ENCODE results near the gene ZNF488.

The ZNF488 gene

GRCh38 chr10:47348661-47349470 lies 35.2 kb downstream of the ZNF488 start:
- no peak for DNase-seq (ENCODE audit: low read depth)

- no peak for DNase-seq (ENCODE audit: low read depth)
Observed at GRCh38 chr10:47348138-47348651, 35.9 kb downstream of the ZNF488 start, which contains the start of gene RBP3. TSS of gene RBP3 (plus strand) at chr10:47348363. CDS start at chr10:47348485, 122 bp downstream.

- no peak for DNase-seq (ENCODE audit: low read depth)
Observed at GRCh38 chr10:47347303-47347675, 36.8 kb downstream of the ZNF488 start.

GRCh38 chr10:47346581-47347302 lies 37.4 kb downstream of the ZNF488 start:
- no peak for DNase-seq (ENCODE audit: low read depth)

GRCh38 chr10:47344996-47345870 lies 38.9 kb downstream of the ZNF488 start:
- no peak for DNase-seq (ENCODE audit: low read depth)

- DNase-seq (ENCODE audit: low read depth) = peak; percentile 53
Observed at GRCh38 chr10:47340608-47341170, 43.4 kb downstream of the ZNF488 start.

- no peak for DNase-seq (ENCODE audit: low read depth)
Observed at GRCh38 chr10:47339759-47340607, 44.1 kb downstream of the ZNF488 start.

- DNase-seq (ENCODE audit: low read depth) = no peak
Observed at GRCh38 chr10:47339186-47339735, 44.8 kb downstream of the ZNF488 start.

- DNase-seq (ENCODE audit: low read depth) = no peak
Observed at GRCh38 chr10:47337310-47337709, 46.8 kb downstream of the ZNF488 start.

GRCh38 chr10:47336387-47337134 lies 47.5 kb downstream of the ZNF488 start:
- DNase-seq (ENCODE audit: low read depth) = no peak

- no peak for DNase-seq (ENCODE audit: low read depth)
Observed at GRCh38 chr10:47335906-47336305, 48.2 kb downstream of the ZNF488 start.

- no peak for DNase-seq (ENCODE audit: low read depth)
Observed at GRCh38 chr10:47334466-47335295, 49.4 kb downstream of the ZNF488 start.

GRCh38 chr10:47333532-47333931 lies 50.6 kb downstream of the ZNF488 start:
- DNase-seq (ENCODE audit: low read depth) = no peak

- DNase-seq (ENCODE audit: low read depth) = no peak
Observed at GRCh38 chr10:47332946-47333345, 51.1 kb downstream of the ZNF488 start.

GRCh38 chr10:47332371-47332770 lies 51.7 kb downstream of the ZNF488 start:
- DNase-seq (ENCODE audit: low read depth) = no peak

GRCh38 chr10:47331954-47332353 lies 52.1 kb downstream of the ZNF488 start:
- DNase-seq (ENCODE audit: low read depth) = no peak

- no peak for DNase-seq (ENCODE audit: low read depth)
Observed at GRCh38 chr10:47331491-47331890, 52.6 kb downstream of the ZNF488 start.

GRCh38 chr10:47330804-47331203 lies 53.3 kb downstream of the ZNF488 start:
- no peak for DNase-seq (ENCODE audit: low read depth)

GRCh38 chr10:47330366-47330765 lies 53.7 kb downstream of the ZNF488 start:
- DNase-seq (ENCODE audit: low read depth) = no peak
